ENCODE results near the gene TERB1.

Gene TERB1, protein sequence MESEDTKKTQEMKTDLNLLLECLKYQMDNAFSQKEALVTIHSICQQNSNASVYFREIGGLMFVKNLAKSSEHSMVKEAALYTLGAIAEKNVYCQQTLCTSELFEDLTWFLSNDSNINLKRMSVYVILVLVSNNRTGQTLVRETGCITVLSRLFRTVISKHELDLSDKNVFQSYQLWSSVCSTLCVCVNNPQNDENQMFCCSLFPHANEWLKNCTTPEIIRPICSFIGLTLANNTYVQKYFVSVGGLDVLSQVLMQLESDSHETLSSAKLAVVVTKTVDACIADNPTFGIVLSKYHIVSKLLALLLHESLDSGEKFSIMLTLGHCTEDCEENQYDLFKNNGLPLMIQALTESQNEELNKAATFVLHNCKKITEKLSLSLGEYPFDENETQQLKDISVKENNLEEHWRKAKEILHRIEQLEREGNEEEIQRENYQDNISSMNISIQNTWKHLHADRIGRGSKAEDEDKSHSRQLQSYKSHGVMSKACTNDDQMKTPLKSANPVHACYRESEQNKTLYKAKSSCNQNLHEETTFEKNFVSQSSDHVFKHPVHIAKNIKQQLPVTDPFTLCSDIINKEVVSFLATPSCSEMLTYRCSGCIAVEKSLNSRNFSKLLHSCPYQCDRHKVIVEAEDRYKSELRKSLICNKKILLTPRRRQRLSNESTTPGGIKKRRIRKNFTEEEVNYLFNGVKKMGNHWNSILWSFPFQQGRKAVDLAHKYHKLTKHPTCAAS

DNA sequence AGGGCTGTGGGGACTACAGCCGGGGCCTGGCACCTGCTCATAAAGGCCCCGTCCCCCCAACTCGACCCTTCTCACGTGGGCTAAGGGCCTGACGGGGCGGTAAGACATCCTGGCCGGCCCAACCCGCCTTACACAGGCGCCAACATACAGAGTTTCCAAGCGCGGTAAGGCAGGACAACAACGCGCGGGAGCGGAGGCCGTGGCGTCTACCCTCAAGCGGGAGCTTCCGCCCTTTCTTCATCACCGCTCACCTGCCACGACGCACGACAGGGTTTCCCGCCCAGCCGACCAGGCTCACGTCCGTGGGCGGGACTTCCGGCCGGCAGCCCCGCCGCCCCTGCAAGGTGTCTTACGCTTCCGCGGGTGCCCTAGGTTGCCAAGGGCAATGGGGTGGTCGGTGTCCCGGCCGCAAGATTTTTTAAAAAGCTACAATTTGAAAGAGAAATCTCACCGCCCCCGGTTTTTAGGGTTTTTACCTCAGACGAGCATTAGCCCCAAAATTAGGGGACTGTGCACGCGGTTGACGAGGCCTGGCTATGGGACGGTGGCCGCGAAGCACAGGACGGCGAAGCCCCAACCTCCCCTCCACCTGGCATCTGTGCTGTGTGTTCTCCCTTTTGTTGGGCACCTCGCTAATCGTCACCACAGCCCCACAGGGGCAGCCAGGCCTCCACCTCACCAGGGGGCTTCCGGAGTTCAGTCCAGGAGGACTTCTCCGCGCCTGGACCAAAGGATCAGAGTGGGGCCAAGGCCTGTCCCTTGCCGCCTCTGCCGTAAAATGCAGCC is at the start of gene TERB1:
Gene TERB1 (minus strand): TSS at position 265 of the 786 bp plus-strand sequence. CDS start 4,786 bp downstream, outside the sequence.
- TF ChIP-seq, protein P1, sequence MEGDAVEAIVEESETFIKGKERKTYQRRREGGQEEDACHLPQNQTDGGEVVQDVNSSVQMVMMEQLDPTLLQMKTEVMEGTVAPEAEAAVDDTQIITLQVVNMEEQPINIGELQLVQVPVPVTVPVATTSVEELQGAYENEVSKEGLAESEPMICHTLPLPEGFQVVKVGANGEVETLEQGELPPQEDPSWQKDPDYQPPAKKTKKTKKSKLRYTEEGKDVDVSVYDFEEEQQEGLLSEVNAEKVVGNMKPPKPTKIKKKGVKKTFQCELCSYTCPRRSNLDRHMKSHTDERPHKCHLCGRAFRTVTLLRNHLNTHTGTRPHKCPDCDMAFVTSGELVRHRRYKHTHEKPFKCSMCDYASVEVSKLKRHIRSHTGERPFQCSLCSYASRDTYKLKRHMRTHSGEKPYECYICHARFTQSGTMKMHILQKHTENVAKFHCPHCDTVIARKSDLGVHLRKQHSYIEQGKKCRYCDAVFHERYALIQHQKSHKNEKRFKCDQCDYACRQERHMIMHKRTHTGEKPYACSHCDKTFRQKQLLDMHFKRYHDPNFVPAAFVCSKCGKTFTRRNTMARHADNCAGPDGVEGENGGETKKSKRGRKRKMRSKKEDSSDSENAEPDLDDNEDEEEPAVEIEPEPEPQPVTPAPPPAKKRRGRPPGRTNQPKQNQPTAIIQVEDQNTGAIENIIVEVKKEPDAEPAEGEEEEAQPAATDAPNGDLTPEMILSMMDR (conservative IDR thresholded peaks at IDR 0.05; ENCODE audit: control insufficient read depth, insufficient read depth, low read depth, low read length), result no peak
- DNase-seq (ENCODE audit: low read depth), result no peak
- H3K4me3 ChIP-seq (ENCODE audit: control insufficient read depth, low read depth, low read length), result no peak within 1 kb of the TSS

GRCh38 chr16:66850115-66850815 is 48.9 kb upstream of the TERB1 start:
- H3K4me3 ChIP-seq (ENCODE audit: control insufficient read depth, low read depth, low read length), result no peak overlapping the region
- no peak for DNase-seq (ENCODE audit: low read depth)
- TF ChIP-seq, protein P1 (conservative IDR thresholded peaks at IDR 0.05; ENCODE audit: control insufficient read depth, insufficient read depth, low read depth, low read length), result no peak

DNA sequence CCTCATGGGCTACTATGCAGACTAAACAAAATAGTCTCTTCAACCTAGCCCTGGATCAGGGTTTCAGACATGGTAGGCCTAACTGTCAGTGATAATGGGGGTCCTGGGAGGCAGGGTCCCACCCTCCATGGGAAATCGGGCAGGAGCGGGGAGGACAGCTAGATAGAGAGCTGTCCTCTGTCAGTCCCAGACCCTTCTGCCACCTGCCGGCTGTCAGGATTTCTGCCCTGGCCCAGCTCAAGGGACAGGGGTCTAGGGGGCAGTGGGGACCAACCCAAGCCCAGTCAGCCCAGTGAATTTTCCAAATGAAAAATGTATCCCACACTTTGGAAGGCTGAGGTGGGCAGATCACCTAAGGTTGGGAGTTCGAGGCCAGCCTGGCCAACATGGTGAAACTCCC is 48.2 kb upstream of the TERB1 start:
- H3K4me3 ChIP-seq (ENCODE audit: control insufficient read depth, low read depth, low read length), result no peak overlapping the region
- no peak for DNase-seq (ENCODE audit: low read depth)
- TF ChIP-seq, protein P1 (conservative IDR thresholded peaks at IDR 0.05; ENCODE audit: control insufficient read depth, insufficient read depth, low read depth, low read length), result no peak

DNA sequence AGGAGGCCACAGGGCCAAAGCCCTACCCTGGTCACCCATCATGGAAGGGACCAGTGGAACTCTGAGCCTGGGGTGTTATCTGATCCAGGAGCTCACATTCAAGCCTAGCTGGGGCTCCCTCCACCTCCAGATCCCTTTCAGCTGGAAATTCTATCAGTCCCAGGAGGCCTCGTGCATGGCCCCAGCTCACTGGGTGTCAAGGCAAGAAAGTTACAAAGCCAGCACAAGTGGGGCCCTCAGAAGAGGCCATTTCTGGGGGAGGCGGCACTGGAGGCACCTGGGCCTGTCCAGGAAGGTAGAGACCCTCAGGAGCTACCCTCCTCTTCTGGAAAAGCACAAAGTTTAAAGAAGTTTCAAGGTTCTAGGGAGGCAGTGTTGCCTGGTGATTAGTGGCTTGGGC is 47.6 kb upstream of the TERB1 start:
- H3K4me3 ChIP-seq (ENCODE audit: control insufficient read depth, low read depth, low read length), result no peak overlapping the region
- TF ChIP-seq, protein P1 (conservative IDR thresholded peaks at IDR 0.05; ENCODE audit: control insufficient read depth, insufficient read depth, low read depth, low read length), result no peak
- no peak for DNase-seq (ENCODE audit: low read depth)

DNA sequence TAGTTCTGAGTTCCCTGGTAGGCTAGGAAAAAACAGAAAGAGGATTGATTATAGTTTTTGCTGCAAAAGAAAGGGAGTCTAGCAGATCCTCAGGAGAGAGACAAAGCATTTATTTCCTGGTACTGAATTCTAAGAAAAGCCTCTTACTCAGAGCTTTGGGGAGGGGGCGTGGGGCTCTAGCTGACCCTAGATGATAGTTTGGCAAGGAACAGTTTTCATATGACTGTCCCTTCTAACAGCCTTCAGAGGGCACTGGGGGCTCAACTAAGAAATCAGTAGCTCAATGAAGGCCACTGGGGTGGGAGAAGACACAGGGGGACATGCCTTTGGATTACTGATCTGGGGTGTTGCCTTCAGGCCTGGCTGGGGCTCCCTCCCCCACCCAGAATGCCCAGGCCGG is 46.8 kb upstream of the TERB1 start:
- no peak overlapping the region for H3K4me3 ChIP-seq (ENCODE audit: control insufficient read depth, low read depth, low read length)
- DNase-seq (ENCODE audit: low read depth), result no peak
- TF ChIP-seq, protein P1 (conservative IDR thresholded peaks at IDR 0.05; ENCODE audit: control insufficient read depth, insufficient read depth, low read depth, low read length), result no peak

DNA sequence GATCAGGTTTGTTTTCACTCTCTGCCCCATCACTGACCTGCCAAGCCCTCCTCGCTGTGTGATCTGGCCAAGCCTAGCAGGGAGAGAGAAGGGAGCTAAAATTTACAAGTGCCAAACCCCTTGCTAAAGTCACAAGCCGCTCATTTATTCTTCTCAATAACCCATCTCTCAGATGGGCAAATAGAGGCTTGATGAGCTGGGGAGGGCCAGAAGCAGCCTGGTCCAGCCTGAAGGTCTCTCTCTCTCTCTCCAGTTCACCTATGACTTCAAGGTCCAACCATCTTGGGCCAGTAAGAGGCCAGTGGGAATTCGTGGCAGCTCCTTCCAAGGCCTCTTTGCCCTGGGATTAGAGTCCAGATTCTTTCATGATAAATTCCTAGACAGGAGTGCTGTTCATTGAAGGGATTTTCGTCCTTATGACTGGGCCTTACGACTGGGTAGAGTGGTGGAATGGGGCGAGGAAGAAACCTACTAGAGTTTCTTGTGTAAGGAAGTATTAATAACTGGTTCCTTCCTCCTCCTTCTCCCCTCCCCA is 46.2 kb upstream of the TERB1 start:
- no peak overlapping the region for H3K4me3 ChIP-seq (ENCODE audit: control insufficient read depth, low read depth, low read length)
- TF ChIP-seq, protein P1 (conservative IDR thresholded peaks at IDR 0.05; ENCODE audit: control insufficient read depth, insufficient read depth, low read depth, low read length), result no peak
- DNase-seq (ENCODE audit: low read depth), result no peak

Data from fibroblast of mammary gland (primary cell).